HepG2 (cell line): Measurements from ENCODE around the gene NAA38. TPM values are rescaled to one million over a fixed set of nuclear protein-coding genes. Genes with fewer than 3 reads are reported as not detected.

Source experiments
- NR2F1 ChIP-seq, 2 experiments: fragments of 450-650 bp in 1 of 2; formaldehyde crosslinking in 1 of 2; IDR thresholded peaks; 2 replicates each; pipeline versions ENCODE4 v1.5.0 to v1.6.1; 2016 to 2020; ENCODE audit warnings: mild to moderate bottlenecking in 1 of 2, missing compliant biosample characterization in 1 of 2, missing genetic modification reagents in 1 of 2, moderate library complexity in 1 of 2
- RFX1 ChIP-seq: fragments of 450-650 bp; IDR thresholded peaks from 2 replicates; pipeline ENCODE4 v1.6.1; 2017
- RXRA ChIP-seq: sonication (generic); formaldehyde crosslinking; IDR thresholded peaks from 2 replicates; pipeline ENCODE4 v1.5.1; 2020; ENCODE audit warnings: missing genetic modification reagents
- ZNF101 ChIP-seq: sonication (generic); formaldehyde crosslinking; IDR thresholded peaks from 2 replicates; pipeline ENCODE4 v1.4.0; 2020; ENCODE audit warnings: mild to moderate bottlenecking, low read depth, missing genetic modification reagents, borderline replicate concordance
- ZNF292 ChIP-seq: sonication (generic); formaldehyde crosslinking; IDR thresholded peaks from 2 replicates; pipeline ENCODE4 v1.8.1; 2022; ENCODE audit warnings: mild to moderate bottlenecking, low read depth, missing genetic modification reagents, borderline replicate concordance
- ZNF543 ChIP-seq: sonication (generic); formaldehyde crosslinking; IDR thresholded peaks from 2 replicates; pipeline ENCODE4 v1.4.0; 2020; ENCODE audit warnings: mild to moderate bottlenecking, missing genetic modification reagents
- ZNF816 ChIP-seq: sonication (generic); formaldehyde crosslinking; IDR thresholded peaks from 2 replicates; pipeline ENCODE4 v1.8.0; 2022; ENCODE audit warnings: missing genetic modification reagents, mild to moderate bottlenecking, borderline replicate concordance
- polyA plus RNA-seq, 8 experiments: library from polyadenylated mRNA; depleted of rRNA in 3 of 8; stranded (reverse) in 7 of 8; unstranded in 1 of 8; fragments of >200 nt; fragmentation: Illumina TruSeq in 4 of 8; extraction: Trizol in 4 of 8; gene quantifications; 2 replicates each; pipeline versions ENCODE4 v1.2.1 to v1.2.3, GENCODE V29; 2011 to 2016; ENCODE audit warnings: low read depth in 4 of 8, missing spikeins in 1 of 8, mixed read lengths in 1 of 8; ENCODE audit not compliant: insufficient read depth in 1 of 8
- total RNA-seq, 5 experiments: library from RNA; depleted of rRNA; stranded (reverse); fragments of >200 nt; fragmentation: Illumina TruSeq; extraction: Trizol; gene quantifications; 2 replicates each; pipeline ENCODE4 v1.2.3, GENCODE V29; 2016; ENCODE audit warnings: low read depth in 1 of 5
- TF ChIP-seq, protein P1 (sequence below): IDR thresholded peaks from 2 replicates; pipeline ENCODE4 v1.6.1; 2012; ENCODE audit warnings: low read depth, low read length, improper control_type of control experiment
- TF ChIP-seq, protein P2 (sequence below), 2 experiments: sonication (generic) in 1 of 2; formaldehyde crosslinking in 1 of 2; IDR thresholded peaks; 2 replicates each; pipeline versions ENCODE4 v1.6.1 to v1.9.0; 2014 to 2022; ENCODE audit warnings: antibody characterized with exemption in 1 of 2, borderline replicate concordance in 1 of 2, inconsistent platforms in 1 of 2, low read depth in 1 of 2, missing genetic modification reagents in 1 of 2
- TF ChIP-seq, protein P3 (sequence below): sonication (generic); formaldehyde crosslinking; IDR thresholded peaks from 2 replicates; pipeline ENCODE4 v1.4.0; 2020; ENCODE audit warnings: missing genetic modification reagents
- TF ChIP-seq, protein P4 (sequence below): IDR thresholded peaks from 2 replicates; pipeline ENCODE4 v1.6.1; 2016
- TF ChIP-seq, protein P5 (sequence below): sonication (generic); formaldehyde crosslinking; IDR thresholded peaks from 2 replicates; pipeline ENCODE4 v1.8.0; 2022; ENCODE audit warnings: missing genetic modification reagents, mild to moderate bottlenecking, moderate library complexity, borderline replicate concordance
- TF ChIP-seq, protein P6 (sequence below): sonication (generic); formaldehyde crosslinking; conservative IDR thresholded peaks from 2 replicates; pipeline ENCODE4 v1.8.0; 2022; ENCODE audit warnings: mild to moderate bottlenecking, moderate library complexity, missing genetic modification reagents

The NAA38 gene
- total and polyA plus RNA-seq, 2 of the 13 experiments (the other 11 are each of a cell fraction or from before 2014, with no cell fraction given): 46.9 to 91.6 TPM

DNA sequence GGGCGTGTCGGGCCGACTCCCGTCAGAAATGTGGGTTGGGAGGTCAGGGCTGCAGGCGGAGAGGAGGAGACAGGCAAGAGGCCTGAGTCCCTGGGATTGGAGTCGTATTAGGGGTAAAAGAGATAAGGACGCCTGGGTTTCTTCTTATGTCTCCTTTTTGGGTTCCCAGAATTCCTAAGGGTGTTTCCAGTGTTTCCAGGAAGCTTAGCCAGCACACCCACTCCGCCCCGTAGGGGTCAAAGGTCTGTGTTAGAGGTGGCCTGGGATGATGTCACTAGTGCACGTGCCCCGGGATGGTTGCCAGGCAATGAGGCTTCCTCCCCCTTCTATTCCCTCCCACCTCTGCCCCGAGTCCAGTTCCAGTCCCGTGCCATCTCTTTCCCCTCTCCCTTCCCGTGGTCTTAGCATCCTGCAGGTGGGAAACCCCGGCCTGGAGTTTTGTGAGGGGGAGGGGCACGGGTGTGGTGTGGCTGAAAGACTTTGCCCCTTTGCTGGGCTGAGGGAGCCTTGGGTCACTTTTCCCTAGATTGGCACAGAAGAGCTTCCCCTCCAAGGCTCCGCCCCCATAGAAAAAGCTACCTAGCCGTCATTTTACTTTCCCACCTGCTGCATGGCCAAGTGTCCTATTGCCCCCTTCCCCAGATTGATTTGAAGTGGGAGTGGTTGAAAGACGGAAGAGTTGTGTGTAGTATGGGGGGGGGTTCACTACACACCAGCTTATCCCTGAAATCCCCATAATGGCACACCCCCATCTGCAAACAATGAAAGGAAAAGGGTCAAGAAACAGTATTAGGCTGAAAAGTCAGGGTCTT lies 20.6 kb downstream of the NAA38 start (continued):
- TF ChIP-seq, protein P1, sequence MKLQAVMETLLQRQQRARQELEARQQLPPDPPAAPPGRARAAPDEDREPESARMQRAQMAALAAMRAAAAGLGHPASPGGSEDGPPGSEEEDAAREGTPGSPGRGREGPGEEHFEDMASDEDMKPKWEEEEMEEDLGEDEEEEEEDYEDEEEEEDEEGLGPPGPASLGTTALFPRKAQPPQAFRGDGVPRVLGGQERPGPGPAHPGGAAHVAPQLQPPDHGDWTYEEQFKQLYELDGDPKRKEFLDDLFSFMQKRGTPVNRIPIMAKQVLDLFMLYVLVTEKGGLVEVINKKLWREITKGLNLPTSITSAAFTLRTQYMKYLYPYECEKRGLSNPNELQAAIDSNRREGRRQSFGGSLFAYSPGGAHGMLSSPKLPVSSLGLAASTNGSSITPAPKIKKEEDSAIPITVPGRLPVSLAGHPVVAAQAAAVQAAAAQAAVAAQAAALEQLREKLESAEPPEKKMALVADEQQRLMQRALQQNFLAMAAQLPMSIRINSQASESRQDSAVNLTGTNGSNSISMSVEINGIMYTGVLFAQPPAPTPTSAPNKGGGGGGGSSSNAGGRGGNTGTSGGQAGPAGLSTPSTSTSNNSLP: no peak
- TF ChIP-seq, protein P2, sequence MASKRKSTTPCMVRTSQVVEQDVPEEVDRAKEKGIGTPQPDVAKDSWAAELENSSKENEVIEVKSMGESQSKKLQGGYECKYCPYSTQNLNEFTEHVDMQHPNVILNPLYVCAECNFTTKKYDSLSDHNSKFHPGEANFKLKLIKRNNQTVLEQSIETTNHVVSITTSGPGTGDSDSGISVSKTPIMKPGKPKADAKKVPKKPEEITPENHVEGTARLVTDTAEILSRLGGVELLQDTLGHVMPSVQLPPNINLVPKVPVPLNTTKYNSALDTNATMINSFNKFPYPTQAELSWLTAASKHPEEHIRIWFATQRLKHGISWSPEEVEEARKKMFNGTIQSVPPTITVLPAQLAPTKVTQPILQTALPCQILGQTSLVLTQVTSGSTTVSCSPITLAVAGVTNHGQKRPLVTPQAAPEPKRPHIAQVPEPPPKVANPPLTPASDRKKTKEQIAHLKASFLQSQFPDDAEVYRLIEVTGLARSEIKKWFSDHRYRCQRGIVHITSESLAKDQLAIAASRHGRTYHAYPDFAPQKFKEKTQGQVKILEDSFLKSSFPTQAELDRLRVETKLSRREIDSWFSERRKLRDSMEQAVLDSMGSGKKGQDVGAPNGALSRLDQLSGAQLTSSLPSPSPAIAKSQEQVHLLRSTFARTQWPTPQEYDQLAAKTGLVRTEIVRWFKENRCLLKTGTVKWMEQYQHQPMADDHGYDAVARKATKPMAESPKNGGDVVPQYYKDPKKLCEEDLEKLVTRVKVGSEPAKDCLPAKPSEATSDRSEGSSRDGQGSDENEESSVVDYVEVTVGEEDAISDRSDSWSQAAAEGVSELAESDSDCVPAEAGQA (IDR thresholded peaks at IDR 0.05; ENCODE audit: low read depth): peak; percentile 72; the same call in 1 of the 2 replicates
- TF ChIP-seq, protein P2 (CRISPR knock-in tag; IDR thresholded peaks at IDR 0.05; ENCODE audit: borderline replicate concordance): no peak
- TF ChIP-seq RXRA (CRISPR knock-in tag) (peak; percentile 92), NR2F1 (CRISPR knock-in tag; IDR thresholded peaks at IDR 0.05) (peak; percentile 95 to 99), ZNF816 (CRISPR knock-in tag) (peak; percentile 43), ZNF101 (CRISPR knock-in tag) (no peak), ZNF543 (CRISPR knock-in tag) (no peak; the same call in 1 of the 2 replicates), RFX1 (peak; percentile 79), ZNF292 (CRISPR knock-in tag) (peak; percentile 51)
- TF ChIP-seq, protein P3, sequence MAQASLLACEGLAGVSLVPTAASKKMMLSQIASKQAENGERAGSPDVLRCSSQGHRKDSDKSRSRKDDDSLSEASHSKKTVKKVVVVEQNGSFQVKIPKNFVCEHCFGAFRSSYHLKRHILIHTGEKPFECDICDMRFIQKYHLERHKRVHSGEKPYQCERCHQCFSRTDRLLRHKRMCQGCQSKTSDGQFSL: peak; percentile 98
- TF ChIP-seq, protein P4, sequence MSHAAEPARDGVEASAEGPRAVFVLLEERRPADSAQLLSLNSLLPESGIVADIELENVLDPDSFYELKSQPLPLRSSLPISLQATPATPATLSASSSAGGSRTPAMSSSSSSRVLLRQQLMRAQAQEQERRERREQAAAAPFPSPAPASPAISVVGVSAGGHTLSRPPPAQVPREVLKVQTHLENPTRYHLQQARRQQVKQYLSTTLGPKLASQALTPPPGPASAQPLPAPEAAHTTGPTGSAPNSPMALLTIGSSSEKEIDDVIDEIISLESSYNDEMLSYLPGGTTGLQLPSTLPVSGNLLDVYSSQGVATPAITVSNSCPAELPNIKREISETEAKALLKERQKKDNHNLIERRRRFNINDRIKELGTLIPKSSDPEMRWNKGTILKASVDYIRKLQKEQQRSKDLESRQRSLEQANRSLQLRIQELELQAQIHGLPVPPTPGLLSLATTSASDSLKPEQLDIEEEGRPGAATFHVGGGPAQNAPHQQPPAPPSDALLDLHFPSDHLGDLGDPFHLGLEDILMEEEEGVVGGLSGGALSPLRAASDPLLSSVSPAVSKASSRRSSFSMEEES (CRISPR knock-in tag): peak; percentile 97
- TF ChIP-seq, protein P5, sequence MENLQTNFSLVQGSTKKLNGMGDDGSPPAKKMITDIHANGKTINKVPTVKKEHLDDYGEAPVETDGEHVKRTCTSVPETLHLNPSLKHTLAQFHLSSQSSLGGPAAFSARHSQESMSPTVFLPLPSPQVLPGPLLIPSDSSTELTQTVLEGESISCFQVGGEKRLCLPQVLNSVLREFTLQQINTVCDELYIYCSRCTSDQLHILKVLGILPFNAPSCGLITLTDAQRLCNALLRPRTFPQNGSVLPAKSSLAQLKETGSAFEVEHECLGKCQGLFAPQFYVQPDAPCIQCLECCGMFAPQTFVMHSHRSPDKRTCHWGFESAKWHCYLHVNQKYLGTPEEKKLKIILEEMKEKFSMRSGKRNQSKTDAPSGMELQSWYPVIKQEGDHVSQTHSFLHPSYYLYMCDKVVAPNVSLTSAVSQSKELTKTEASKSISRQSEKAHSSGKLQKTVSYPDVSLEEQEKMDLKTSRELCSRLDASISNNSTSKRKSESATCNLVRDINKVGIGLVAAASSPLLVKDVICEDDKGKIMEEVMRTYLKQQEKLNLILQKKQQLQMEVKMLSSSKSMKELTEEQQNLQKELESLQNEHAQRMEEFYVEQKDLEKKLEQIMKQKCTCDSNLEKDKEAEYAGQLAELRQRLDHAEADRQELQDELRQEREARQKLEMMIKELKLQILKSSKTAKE (CRISPR knock-in tag): peak; percentile 92
- TF ChIP-seq, protein P6, sequence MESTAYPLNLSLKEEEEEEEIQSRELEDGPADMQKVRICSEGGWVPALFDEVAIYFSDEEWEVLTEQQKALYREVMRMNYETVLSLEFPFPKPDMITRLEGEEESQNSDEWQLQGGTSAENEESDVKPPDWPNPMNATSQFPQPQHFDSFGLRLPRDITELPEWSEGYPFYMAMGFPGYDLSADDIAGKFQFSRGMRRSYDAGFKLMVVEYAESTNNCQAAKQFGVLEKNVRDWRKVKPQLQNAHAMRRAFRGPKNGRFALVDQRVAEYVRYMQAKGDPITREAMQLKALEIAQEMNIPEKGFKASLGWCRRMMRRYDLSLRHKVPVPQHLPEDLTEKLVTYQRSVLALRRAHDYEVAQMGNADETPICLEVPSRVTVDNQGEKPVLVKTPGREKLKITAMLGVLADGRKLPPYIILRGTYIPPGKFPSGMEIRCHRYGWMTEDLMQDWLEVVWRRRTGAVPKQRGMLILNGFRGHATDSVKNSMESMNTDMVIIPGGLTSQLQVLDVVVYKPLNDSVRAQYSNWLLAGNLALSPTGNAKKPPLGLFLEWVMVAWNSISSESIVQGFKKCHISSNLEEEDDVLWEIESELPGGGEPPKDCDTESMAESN (CRISPR knock-in tag): peak; percentile 94
